HG03558 (cell line): ENCODE results near the gene MFSD2A.
"Not testable (repeated sequence)": the region's sequence is repeated elsewhere in the genome, so short reads cannot be mapped to it uniquely, and the experiment has no call there.

Source experiments
- ATAC-seq: cut with Tn5 transposase; IDR thresholded peaks from one replicate; pipeline ENCODE4 v1.9.1; 2021; ENCODE audit warnings: moderate number of reproducible peaks; ENCODE audit not compliant: unreplicated experiment; ENCODE audit errors: extremely low read depth

Gene MFSD2A

DNA sequence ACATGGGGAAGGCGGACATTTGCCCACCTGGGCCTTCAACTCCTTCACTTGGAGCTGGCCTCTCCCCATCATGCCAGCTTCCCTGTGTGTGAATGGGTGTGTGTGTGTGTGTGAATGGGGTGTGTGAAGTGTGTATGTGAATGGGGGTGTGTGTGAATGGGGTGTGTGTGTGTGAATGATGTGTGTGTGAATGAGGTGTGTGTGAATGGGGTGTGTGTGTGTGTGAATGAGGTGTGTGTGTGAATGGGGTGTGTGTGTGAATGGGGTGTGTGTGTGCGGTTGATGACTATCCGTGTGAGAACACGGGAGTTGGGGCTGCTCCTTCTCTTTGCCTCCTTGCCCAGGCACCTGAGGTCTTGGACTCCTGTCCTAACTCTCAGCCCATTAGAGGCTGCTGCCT, 9.6 kb downstream of the MFSD2A start:
- no peak for ATAC-seq

DNA sequence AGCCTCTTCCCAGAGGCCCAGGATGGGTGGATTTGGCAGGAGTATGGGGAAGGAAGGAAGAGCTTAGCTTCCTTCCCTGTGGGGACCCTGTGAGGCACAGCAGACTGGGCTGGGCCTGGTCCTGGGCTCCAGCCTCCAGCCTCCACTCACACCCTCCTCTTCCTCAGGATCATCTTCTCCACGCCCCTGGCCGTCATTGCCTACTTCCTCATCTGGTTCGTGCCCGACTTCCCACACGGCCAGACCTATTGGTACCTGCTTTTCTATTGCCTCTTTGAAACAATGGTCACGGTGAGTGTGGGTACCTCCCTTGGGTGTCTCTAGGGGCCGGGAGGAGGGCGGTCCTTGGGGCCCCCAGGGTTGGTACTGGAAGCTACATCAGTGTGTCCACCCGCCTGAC, 10.1 kb downstream of the MFSD2A start:
- ATAC-seq = no peak

DNA sequence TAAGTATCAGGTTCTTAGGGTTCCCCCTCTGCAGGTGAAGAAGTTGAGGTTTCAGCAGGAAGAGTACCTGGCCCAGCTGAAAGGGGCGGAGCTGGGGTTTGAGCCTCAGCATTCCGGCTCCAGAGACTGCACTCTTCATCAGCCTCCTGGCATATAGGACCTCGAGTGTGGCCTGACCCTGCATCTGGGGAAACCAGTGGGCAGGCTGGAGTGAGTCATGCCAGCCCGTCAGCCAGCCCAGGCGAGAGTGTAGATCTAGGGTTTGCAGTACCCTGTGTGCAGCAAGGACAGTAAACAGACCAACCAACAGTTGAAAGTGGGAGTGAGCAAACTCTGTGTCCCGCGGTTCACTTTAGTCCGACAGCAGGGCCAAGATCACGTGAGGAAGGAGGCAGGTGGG, 14.1 kb downstream of the MFSD2A start:
- ATAC-seq = no peak

DNA sequence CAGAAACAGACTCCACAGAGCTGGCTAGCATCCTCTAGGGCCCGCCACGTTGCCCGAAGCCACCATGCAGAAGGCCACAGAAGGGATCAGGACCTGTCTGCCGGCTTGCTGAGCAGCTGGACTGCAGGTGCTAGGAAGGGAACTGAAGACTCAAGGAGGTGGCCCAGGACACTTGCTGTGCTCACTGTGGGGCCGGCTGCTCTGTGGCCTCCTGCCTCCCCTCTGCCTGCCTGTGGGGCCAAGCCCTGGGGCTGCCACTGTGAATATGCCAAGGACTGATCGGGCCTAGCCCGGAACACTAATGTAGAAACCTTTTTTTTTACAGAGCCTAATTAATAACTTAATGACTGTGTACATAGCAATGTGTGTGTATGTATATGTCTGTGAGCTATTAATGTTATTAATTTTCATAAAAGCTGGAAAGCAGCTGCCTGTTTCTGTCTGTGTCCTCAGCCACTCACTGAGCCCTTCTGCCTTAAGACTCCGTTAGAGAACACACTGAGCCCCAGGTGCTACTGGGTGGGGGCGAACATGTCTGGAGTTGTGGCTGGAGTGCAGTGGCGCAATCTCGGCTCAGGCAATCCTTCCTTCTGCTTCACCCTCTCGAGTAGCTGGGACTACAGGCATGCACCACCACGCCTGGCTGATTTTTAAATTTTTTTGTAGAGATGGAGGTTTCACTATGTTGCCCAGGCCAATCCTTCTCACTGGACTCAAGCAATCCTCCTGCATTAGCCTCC, 14.8 kb downstream of the MFSD2A start:
- ATAC-seq = no peak

DNA sequence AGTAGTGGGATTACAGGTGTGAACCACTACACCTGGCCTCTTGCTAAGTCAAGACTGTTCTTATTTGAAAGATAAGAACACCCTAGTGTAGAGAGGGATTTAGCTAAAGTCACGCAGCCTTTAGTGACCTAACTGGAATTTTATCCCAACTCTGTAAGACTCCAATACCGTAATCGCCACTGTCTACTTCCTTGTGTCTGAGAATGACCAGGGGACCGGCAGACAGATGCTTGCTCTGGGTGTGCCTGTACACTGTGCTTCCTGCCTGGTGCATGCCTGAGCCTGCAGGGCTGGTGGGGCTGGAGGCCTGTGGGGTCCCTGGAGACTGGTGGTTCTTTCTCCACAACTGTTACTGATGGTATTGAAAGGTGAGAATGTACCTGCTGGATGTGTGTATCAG, 15.3 kb downstream of the MFSD2A start:
- no peak for ATAC-seq

DNA sequence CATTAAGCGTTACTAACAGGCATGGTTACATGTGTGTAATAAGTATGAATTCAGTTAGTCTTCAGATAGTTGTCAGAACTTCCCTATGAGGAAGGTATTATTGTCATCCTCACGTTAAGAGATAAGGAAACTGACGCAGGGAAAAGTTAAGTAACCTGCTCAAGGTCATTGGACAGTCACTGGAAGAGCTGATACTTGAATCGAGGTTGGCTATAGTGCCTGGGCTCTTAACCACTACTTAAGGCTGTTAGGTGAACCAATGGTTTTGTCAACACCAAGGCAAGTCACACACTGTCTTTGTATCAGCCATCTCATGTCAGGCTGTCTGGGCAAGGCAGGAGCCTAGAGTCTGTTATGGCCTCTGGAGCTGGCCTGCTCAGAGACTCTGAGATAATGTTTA, 16.2 kb downstream of the MFSD2A start:
- ATAC-seq = no peak

DNA sequence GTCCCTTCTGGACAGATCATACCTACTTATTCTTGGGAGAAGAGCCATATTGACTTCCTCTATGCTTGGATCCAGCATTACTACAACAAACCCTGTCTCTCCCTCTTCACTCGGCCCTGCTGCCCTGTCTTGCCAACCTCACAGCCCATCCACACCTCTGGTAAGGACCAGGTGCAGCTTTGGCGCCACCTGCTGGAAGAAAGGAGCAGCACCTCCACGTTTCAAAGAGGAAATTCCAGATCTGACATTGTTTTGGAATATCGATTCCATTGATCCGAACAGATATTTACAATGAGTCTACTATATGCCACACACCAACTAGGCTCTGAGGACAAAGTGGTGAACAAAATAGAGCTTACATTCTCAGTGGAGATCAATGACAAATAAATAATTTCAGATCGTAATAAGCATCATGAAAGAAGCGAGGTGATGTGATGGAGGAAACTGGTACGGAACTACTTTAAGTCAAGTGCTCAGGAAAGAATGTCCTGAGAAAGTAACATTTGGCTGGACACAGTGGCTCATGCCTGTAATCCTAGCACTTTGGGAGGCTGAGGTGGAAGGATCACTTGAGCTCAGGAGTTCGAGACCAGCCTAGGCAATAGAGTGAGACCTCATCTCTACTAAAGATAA, 18.7 kb downstream of the MFSD2A start:
- ATAC-seq = no peak

DNA sequence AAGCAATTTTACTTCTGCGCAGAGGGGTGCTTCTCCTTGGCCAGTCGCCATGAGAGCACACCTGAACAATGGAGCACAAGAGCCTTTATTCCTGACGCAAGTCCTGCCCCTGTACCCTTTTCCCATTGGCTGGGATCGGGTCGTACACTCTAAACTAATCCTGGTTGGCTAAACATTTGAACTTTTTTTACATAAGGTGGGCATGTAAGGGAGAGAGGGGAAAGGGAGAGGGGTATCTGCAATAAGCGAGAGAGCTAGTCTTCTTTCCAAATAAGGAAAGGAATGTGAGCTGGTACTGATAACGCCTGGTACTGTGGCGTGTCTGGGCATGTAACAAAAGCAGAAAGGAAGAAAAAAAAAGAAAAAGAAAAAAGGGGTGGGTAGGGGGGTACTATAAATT, 21.8 kb downstream of the MFSD2A start:
- ATAC-seq = no peak

DNA sequence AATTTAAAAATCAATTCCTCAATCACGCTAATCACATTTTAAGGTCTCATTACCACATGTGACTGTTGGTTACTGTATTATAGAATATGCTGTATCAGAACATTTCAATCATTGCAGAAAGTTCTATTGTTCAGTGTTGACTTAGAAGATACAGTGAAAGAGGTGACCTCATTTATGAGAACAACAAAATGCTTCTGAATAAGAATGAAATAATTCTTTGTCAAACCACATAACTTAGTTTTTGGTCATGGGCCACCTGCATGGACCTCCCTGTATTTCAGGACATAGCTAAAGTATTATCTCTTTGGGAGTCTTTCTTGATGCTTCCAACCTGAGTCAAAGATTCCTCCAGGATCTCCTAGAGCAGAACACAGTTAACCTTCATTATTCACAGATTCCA, 22.3 kb downstream of the MFSD2A start:
- no peak for ATAC-seq

DNA sequence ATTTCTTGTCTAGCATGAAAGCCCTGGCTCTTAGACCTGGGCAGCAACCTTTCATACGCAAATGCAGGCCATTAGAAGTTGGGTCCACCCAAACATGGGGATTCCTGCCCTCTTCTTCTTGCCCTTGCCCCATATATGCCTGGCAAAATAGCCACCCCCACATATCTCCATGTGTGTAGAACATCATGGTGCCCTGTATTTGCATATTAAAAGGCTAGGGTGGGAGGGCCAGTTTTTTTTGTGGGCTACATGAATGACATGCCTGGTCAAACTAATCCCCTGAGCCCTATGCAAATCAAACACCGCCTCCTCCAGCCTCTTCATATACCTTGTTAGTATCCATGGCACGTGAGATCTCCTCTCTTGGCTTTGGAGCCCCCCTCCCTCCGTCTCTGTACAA, 24.7 kb downstream of the MFSD2A start:
- no peak for ATAC-seq

DNA sequence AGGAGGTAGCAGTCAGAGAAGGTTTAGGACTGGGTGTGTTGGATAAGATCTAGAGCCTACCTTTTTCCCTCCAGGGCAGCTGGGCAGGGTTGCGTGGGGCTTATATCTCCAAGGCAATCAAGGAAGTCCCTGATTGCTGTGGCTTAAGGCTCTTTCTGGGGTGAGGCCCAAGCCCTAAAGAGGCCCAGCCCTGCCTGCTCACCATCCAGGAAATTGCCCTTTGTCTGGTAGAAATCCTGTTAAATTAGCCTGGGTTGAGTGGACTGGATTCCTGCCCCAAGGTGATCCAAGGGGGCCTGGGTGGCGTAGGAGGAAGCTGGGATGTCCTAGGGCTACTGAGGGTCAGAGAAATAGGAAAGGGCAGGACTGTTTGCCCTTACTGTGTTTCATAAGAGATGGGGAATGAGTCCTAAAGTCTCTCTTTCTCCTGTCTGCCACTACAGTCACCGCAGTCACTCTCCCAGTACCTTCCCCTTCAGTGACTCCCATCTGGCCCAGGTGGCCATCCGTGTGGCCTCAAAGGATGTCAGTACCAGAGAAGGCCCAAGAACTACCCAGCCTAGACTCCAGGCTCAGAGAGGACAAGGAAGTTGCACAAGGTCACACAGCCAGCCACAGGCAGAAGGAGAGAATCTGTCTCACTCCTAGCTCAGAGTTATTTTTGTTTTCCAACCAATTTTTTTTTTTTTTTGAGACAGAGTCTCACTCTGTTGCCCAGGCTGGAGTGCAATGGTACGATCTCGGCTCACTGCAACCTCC, 25.8 kb downstream of the MFSD2A start:
- no peak for ATAC-seq

DNA sequence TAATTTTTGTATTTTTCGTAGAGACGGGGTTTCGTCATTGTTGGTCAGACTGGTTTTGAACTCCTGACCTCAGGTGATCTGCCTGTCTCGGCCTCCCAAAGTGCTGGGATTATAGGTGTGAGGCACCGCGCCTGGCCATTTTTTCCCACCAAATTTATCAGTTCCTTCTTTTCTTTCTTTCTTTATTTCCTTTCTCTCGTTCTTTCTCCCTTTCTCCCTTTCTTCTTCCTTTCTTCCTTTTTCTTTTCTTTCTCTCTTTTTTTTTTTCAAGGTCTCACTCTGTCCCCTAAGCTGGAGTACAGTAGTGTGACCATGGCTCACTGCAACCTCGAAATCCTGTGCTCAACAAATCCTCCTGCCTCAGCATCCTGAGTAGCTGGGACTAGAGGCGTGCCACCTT, 26.4 kb downstream of the MFSD2A start:
- ATAC-seq = no peak

DNA sequence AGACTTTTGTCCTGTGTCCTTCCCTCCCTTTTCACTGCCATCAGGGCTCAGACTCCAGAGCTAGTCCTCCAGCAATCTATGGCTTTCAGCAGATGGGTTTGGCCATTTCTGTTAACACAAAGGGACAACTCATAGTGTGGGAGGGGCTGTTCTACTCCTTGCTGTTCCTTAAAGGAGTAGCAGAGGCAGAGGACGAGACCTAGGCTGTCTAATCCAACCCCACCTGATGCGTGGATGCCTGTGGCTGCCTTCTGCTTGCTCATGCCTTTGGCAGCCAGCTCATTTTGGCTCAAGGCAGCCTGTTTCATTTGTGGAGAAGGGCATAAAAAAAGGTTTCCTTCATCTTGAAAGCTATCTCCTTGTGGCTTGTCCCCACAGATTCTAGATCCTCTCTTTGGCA, 27.0 kb downstream of the MFSD2A start:
- no peak for ATAC-seq

DNA sequence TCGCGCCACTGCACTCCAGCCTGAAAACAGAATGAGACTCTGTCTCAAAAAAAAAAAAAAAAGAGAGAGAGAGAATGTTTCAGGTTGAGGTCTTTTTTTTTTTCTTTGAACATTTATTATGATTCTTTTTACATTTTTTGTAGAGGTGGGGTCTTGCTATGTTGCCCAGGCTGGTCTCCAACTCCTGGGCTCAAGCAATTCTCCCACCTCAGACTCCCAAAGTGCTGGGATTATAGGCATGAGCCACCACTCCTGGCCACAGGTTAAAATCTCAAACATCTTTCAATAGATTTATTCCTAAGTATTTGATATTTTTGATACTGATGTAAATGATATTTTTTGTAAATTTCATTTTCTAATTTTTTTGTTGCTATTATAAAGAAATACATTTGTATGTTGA, 29.5 kb downstream of the MFSD2A start:
- not testable (repeated sequence) for ATAC-seq

DNA sequence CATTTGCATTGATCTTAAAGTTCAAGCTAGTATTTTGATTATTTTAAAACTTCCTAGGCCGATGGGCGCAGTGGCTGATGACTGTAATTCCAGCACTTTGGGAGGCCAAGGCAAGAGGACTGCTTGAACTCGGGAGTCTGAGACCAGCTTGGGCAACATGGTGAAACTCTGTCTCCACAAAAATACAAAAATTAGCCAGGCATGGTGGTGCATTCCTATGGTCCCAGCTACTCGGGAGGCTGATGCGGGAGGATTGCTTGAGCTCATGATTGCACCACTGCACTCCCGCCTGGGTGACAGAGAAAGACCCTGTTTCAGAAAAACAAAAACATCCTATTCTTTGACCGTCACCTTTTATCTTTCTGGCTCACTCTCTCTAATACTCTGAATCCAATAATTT, 30.0 kb downstream of the MFSD2A start:
- no peak for ATAC-seq

DNA sequence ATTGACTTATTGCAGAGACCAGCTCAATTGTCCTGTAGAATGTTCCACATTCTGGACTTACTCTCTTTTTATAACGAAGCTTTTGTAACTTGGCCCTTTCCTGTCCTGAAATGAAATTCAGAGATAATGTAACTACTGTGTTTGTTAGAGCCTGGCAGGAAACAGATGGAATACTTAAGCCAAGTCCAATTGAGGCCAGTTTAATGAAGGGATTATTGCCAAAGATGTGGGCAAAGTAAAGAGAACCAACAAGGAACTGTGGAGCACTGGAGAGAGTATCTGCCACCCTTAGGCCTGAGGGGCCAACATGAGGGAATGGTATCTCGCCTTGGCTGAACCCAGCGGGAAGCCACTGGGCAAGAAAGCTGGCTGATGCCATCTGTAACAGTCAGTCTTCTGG, 32.9 kb downstream of the MFSD2A start:
- no peak for ATAC-seq

DNA sequence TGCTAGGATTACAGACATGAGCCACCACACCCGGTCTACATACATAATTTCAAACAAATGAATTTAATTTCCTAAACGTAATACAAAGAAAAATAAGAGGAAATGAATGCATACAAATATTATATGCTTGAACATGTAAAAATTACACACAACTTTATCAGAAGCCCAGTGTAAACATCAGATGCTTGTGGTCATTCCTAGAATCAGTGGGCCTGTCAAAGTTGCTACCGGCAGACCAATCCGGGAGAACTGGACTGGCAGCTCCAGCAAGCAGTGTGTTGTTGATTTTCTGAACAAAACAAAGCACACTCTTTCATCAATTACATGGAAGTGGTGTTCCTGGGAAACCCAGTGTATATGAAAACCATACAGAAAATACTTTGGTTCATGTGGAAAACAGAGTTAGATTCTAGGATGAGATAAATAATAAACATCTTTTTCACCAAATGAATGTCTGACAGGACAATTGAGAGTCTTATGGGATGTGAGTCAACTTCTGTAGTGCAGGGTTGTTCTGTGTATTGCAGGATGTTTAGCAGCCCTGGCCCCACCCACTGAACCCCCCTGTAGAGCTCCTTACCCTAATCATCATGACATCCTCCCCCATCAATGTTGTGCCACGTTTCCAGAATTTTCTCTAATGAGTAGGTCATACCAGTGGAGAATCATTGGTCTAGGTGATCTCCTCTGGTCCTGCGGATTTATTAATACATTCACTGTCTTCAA, 33.8 kb downstream of the MFSD2A start:
- ATAC-seq = no peak

DNA sequence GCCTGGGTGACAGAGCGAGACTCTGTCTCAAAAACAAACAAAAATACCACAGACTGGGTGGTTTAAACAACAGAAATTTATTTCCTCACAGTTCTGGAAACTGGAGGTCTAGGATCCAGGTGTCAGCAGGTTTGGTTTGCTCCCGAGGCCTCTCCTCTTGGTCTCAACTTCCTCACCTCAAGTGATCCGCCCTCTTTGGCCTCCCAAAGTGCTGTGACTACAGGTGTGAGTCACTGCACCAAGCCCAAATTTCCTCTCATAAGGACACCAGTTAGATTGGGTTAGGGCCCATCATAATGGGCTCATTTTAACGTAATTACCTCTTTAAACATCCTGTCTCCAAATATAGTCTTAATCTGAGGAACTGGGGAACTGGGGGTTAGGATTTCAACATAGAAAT, 35.5 kb downstream of the MFSD2A start:
- no peak for ATAC-seq

DNA sequence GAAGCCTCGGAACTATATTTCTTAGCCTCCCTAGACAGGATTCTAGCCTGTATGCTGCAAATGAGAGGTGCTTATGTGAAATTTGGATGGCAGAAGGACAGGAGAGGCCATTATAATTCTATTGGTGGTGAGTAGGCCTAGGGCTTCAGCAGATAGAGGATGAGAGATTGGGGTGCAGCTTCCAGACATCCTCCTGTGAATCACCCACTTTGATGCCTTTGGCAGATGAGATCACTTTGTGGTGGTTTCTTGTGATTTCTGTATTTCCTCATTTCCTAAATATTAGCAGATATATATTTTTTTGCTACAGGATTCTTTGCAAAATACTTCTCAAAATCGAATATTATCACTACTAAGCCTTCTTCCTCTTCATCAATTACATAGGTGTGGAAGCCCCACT, 37.3 kb downstream of the MFSD2A start:
- ATAC-seq = no peak

DNA sequence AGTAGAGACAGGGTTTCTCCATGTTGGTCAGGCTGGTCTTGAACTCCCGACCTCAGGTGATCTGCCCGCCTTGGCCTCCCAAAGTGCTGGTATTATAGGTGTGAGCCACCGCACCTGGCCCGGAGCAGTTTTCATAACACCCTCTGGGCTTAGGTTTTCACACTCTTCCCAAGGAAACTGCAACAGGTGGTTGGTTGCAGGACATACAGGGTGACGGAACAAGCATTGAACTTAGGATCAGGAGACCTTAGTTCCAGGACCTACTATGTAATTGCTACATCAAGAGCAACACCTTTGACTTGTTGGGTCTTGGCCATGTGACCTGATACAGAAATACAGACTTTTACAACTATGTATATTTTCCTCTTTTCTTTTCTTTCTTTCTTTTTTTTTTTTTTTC, 37.9 kb downstream of the MFSD2A start:
- ATAC-seq = no peak

DNA sequence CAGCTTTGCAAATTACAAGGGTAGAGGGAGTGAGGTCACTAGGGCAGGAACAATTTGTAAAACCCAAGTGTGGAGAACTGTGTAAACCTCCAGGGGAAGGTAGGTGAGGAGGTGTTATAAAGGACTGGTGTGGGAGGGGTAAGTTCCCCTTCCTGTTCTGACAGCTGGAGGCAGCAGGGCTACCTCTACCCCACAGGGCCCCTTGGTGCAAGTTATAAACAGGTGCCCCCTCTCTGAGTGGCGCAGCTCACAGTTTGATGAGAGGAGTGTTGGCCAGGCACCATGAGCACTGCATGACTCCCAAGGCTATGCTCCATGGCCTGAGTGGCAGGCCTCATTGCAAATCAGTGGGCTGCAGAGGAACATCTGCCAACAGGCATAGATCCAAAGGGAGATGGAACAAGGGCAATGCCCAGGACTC, 41.0 kb downstream of the MFSD2A start:
- ATAC-seq = no peak
